Kidney (tissue), 14 donors: ENCODE measurements around the gene PHACTR3. TPM values are rescaled to one million over a fixed set of nuclear protein-coding genes. Genes with fewer than 3 reads are reported as not detected.
A peak's percentile ranks its signal among the peaks of the same experiment; 100 is the strongest.

Source experiments
- DNase-seq, 5 donors: peaks; one replicate each; pipeline ENCODE4 v3.0.0-alpha.2; 2013 to 2020
- FAIRE-seq: peaks from 2 replicates; lab custom pipeline; 2012; peaks lifted over from hg19 to GRCh38; lab: Jason Lieb, UNC
- H3K27ac ChIP-seq, 2 donors: one replicate each; pipeline ENCODE4 v1.7.0; 2013; ENCODE audit warnings: low read depth in 2 of 2, low read length in 2 of 2, inconsistent platforms in 1 of 2
- H3K27me3 ChIP-seq: one replicate; pipeline ENCODE4 v1.7.1; 2013; ENCODE audit warnings: low read length, inconsistent platforms; ENCODE audit not compliant: control insufficient read depth, insufficient read depth
- H3K36me3 ChIP-seq, 3 donors: one replicate each; pipeline versions ENCODE4 v1.7.0 to v1.7.1; 2013; ENCODE audit warnings: low read length in 3 of 3, control low read depth in 1 of 3, inconsistent platforms in 1 of 3; ENCODE audit not compliant: insufficient read depth in 3 of 3, control insufficient read depth in 2 of 3
- H3K4me1 ChIP-seq, 3 donors: one replicate each; pipeline versions ENCODE4 v1.7.0 to v1.7.1; 2013; ENCODE audit warnings: low read length in 3 of 3, inconsistent platforms in 1 of 3, low read depth in 1 of 3; ENCODE audit not compliant: control insufficient read depth in 2 of 3, insufficient read depth in 2 of 3
- H3K4me3 ChIP-seq, 3 donors: one replicate each; pipeline versions ENCODE4 v1.7.0 to v1.8.1; 2013; ENCODE audit warnings: low read length in 3 of 3, control low read depth in 1 of 3, inconsistent platforms in 1 of 3
- H3K9ac ChIP-seq, 3 donors: one replicate each; pipeline versions ENCODE4 v1.7.0 to v1.7.1; 2013; ENCODE audit warnings: low read length in 3 of 3, control low read depth in 1 of 3, inconsistent platforms in 1 of 3
- H3K9me3 ChIP-seq, 3 donors: one replicate each; pipeline versions ENCODE4 v1.7.0 to v1.7.1; 2013; ENCODE audit warnings: low read length in 3 of 3, control low read depth in 1 of 3, inconsistent platforms in 1 of 3; ENCODE audit not compliant: control insufficient read depth in 2 of 3, insufficient read depth in 1 of 3
- CTCF ChIP-seq: IDR thresholded peaks from 3 replicates; pipeline ENCODE4 v1.5.1; 2012; ENCODE audit warnings: mild to moderate bottlenecking, moderate library complexity, borderline replicate concordance; ENCODE audit not compliant: insufficient read depth; ENCODE audit errors: extremely low read depth
- intact Hi-C: fragments of 100-400 bp; cut with DNase I; formaldehyde crosslinking; loops from one replicate; pipeline ENCODE4 v1.11.1; 2022
- polyA plus RNA-seq: library from polyadenylated mRNA; stranded (reverse); fragments of 350-450 nt; fragmentation: Illumina TruSeq; extraction: RNeasy Lipid Tissue Mini Kit (QIAGEN cat#74804); gene quantifications from one replicate; pipeline ENCODE4 v1.2.3, GENCODE V29; 2014; ENCODE audit warnings: low read depth, low replicate concordance; ENCODE audit not compliant: insufficient read depth
- total RNA-seq: library from RNA; stranded (reverse); fragmentation: NEBNext Ultra II Directional; extraction: Animal tissue kit (Norgen Biotek cat#: 25700); gene quantifications from one replicate; pipeline ENCODE4 v1.2.1, GENCODE V29; 2021
- donor health status: control.
- donor health status: control.
- donor health status: control.
- donor health status: control.
- donor health status: control.
- donor health status: DM: yes; HTN: yes; CAD: no.
- donor health status: Normal renal cell carcinoma (clear cell type).

PHACTR3 gene
- total and polyA plus RNA-seq, 2 donors from 2014 or later = 1.7 to 12.3 TPM

- no peak for FAIRE-seq
- no peak for DNase-seq
- H3K36me3 ChIP-seq = no peaks in the 10 kb centered on the region
Observed at GRCh38 chr20:59631751-59632540, 27.6 kb downstream of the PHACTR3 start.

GRCh38 chr20:59632541-59633113, 28.3 kb downstream of the PHACTR3 start:
- Histone ChIP-seq H3K9me3 (no peaks in the 10 kb centered on the region), H3K27me3 (no peaks in the 10 kb centered on the region), H3K4me3 (no peak overlapping the region), H3K27ac (no peak overlapping the region), H3K9ac (no peak overlapping the region), H3K4me1 (peaks cover 2 to 10% (median 3%) of the 10 kb centered on the region in 3 donors), H3K36me3 (no peaks in the 10 kb centered on the region)
- FAIRE-seq (no peak), DNase-seq (peak in 3 of 5 donors; percentile 14 to 71 (median 55))
- intact Hi-C loops = no loop called here
- TF ChIP-seq CTCF = no peak

More at GRCh38 chr20:59631751-59632540, 27.6 kb downstream of the PHACTR3 start:
- no peak overlapping the region for H3K9ac ChIP-seq
- no peaks in the 10 kb centered on the region for H3K27me3 ChIP-seq
- H3K4me3 ChIP-seq = no peak overlapping the region
- TF ChIP-seq CTCF = no peak
- peaks cover 2 to 6% (median 3%) of the 10 kb centered on the region in 3 donors for H3K4me1 ChIP-seq
- peaks cover 0 to under 1% (median 0%) of the 10 kb centered on the region in 3 donors for H3K9me3 ChIP-seq
- H3K27ac ChIP-seq = no peak overlapping the region
- intact Hi-C loops = no loop called here

GRCh38 chr20:59633656-59634251, 29.4 kb downstream of the PHACTR3 start:
- intact Hi-C loops = no loop called here
- no peak for TF ChIP-seq CTCF
- peak; percentile 91 for FAIRE-seq

More at GRCh38 chr20:59633656-59634251, 29.4 kb downstream of the PHACTR3 start:
- Histone ChIP-seq H3K9ac (no peak overlapping the region), H3K27ac (no peak overlapping the region), H3K4me1 (peaks cover 2 to 10% (median 3%) of the 10 kb centered on the region in 3 donors), H3K27me3 (no peaks in the 10 kb centered on the region), H3K36me3 (no peaks in the 10 kb centered on the region), H3K9me3 (no peaks in the 10 kb centered on the region), H3K4me3 (no peak overlapping the region)
- DNase-seq = peak in 2 of 5 donors; percentile 64 to 70
